ENCODE measurements around the gene VPS26B. TPM values are rescaled to one million over a fixed set of nuclear protein-coding genes. Genes with fewer than 3 reads are reported as not detected.

VPS26B gene
- 19.0 to 22.4 TPM (median 20.6 TPM) in 5 replicates for total RNA-seq (2022; extraction: Qiagen RNA extraction)

GRCh38 chr11:134223836-134224709, at the start of gene VPS26B, which contains the start of gene NCAPD3:
VPS26B (plus strand) TSS chr11:134224671; CDS start chr11:134225123, 452 bp downstream.
NCAPD3 (minus strand) TSS chr11:134223967; CDS start chr11:134223926, 41 bp downstream.

GRCh38 chr11:134253188-134253993, 28.9 kb downstream of the VPS26B start, which contains the start of the genes ACAD8 and THYN1:
ACAD8 (plus strand) TSS chr11:134253568; CDS start chr11:134253601, 33 bp downstream.
THYN1 (minus strand) TSS chr11:134253352; CDS start chr11:134252882, 470 bp downstream.

GRCh38 chr11:134275534-134276395, 51.3 kb downstream of the VPS26B start, which contains the start of gene GLB1L3:
GLB1L3 (plus strand) TSS chr11:134276379; CDS start chr11:134276741, 362 bp downstream.

Other genes starting within 250 kb of the VPS26B start
- gene JAM3, start 155.6 kb upstream of the VPS26B start, total RNA-seq (2022; extraction: Qiagen RNA extraction): 3.2 to 4.4 TPM (median 3.8 TPM) in 5 replicates
- gene NCAPD3, start 704 bp upstream of the VPS26B start, total RNA-seq (2022; extraction: Qiagen RNA extraction): 17.7 to 25.8 TPM (median 21.0 TPM) in 5 replicates
- 17.0 to 19.3 TPM (median 17.2 TPM) in 5 replicates for gene THYN1, start 28.7 kb downstream of the VPS26B start, total RNA-seq (2022; extraction: Qiagen RNA extraction)
- gene ACAD8, start 28.9 kb downstream of the VPS26B start, total RNA-seq (2022; extraction: Qiagen RNA extraction): 7.9 to 10.1 TPM (median 9.2 TPM) in 5 replicates
- 0.07 TPM in 1 of 5 replicates, not detected in the others for gene GLB1L3, start 51.7 kb downstream of the VPS26B start, total RNA-seq (2022; extraction: Qiagen RNA extraction)
- 1.8 to 2.7 TPM (median 2.0 TPM) in 5 replicates for gene GLB1L2, start 107.3 kb downstream of the VPS26B start, total RNA-seq (2022; extraction: Qiagen RNA extraction)
- gene B3GAT1, start 187.6 kb downstream of the VPS26B start, total RNA-seq (2022; extraction: Qiagen RNA extraction): not detected in 5 replicates